Karpas-422 (cell line): Measurements from ENCODE around the gene VWF. TPM values are rescaled to one million over a fixed set of nuclear protein-coding genes. Genes with fewer than 3 reads are reported as not detected.

ENCODE experiments used
- DNase-seq: peaks from one replicate; pipeline ENCODE4 v3.0.0-alpha.2; 2015
- H2AFZ ChIP-seq: fragments of 200-600 bp; sonication (generic); 2 replicates; pipeline ENCODE4 v1.6.1; 2014; ENCODE audit warnings: antibody characterized with exemption, low read length, mixed read lengths
- H3K27ac ChIP-seq: fragments of 200-600 bp; sonication (generic); 2 replicates; pipeline ENCODE4 v1.5.1; 2014; ENCODE audit warnings: mild to moderate bottlenecking, low read length, moderate library complexity
- H3K27me3 ChIP-seq: fragments of 200-600 bp; sonication (generic); 2 replicates; pipeline ENCODE4 v1.6.1; 2014; ENCODE audit warnings: low read length, mixed read lengths
- H3K36me3 ChIP-seq: fragments of 200-600 bp; sonication (generic); 2 replicates; pipeline ENCODE4 v1.6.1; 2014; ENCODE audit warnings: low read length, mixed read lengths; ENCODE audit not compliant: insufficient read depth
- H3K4me1 ChIP-seq: fragments of 200-600 bp; sonication (generic); 2 replicates; pipeline ENCODE4 v1.6.1; 2014; ENCODE audit warnings: mild to moderate bottlenecking, low read length, mixed read lengths
- H3K4me2 ChIP-seq: fragments of 200-600 bp; sonication (generic); 2 replicates; pipeline ENCODE4 v1.6.1; 2014; ENCODE audit warnings: low read length, low read depth, mild to moderate bottlenecking; ENCODE audit not compliant: poor library complexity, severe bottlenecking
- H3K4me3 ChIP-seq: fragments of 200-600 bp; sonication (generic); 2 replicates; pipeline ENCODE4 v1.5.1; 2014; ENCODE audit warnings: mild to moderate bottlenecking, antibody characterized with exemption, low read length, mixed read lengths
- H3K79me2 ChIP-seq: fragments of 200-600 bp; sonication (generic); 2 replicates; pipeline ENCODE4 v1.6.1; 2014; ENCODE audit warnings: mild to moderate bottlenecking, low read length, mixed read lengths
- H3K9ac ChIP-seq: fragments of 200-600 bp; sonication (generic); 2 replicates; pipeline ENCODE4 v1.6.0; 2014; ENCODE audit warnings: low read length
- H3K9me2 ChIP-seq: fragments of 200-600 bp; sonication (generic), shearing (Covaris generic); replicated peaks from 2 replicates; pipeline ENCODE4 v1.6.0; 2014; ENCODE audit warnings: mild to moderate bottlenecking, low read length, moderate library complexity; ENCODE audit not compliant: insufficient read depth
- H3K9me3 ChIP-seq: fragments of 300-700, 200-600 bp; sonication (generic); 2 replicates; pipeline ENCODE4 v1.6.1; 2014; ENCODE audit warnings: low read length, mixed read lengths
- H4K20me1 ChIP-seq: fragments of 200-600 bp; sonication (generic); 2 replicates; pipeline ENCODE4 v1.6.1; 2014; ENCODE audit warnings: mild to moderate bottlenecking, antibody characterized with exemption, low read length, low read depth; ENCODE audit not compliant: insufficient read depth
- total RNA-seq: library from RNA; depleted of rRNA; stranded (reverse); fragments of >200 nt; shearing (Covaris generic); gene quantifications from 2 replicates; pipeline ENCODE4 v1.2.3, GENCODE V29; 2014; ENCODE audit warnings: low replicate concordance

VWF gene
- total RNA-seq, 1 experiment from 2014 or later: not detected

DNA sequence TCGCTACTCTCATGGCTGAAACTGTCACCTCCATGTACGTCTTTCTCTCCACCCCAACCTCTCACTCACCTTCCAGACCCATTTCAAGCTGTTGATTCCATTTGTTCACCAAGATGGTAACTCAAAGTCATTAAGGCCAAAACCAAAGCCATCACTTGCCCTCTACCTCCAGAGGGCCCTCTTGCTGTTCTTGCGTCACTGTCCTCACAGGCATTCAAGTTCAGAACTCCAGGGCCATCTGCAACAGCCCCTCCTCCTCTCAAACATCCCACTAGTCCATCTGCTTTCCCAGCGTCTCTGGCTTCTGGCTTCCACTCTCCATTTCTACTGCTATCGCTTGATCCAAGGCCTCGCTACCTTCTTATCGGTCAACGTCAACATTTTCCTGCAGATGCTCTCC lies 74.5 kb downstream of the VWF start:
- H3K4me1 ChIP-seq: no peaks in the 10 kb centered on the region
- no peak overlapping the region for H2AFZ ChIP-seq
- DNase-seq: no peak
- H3K9me3 ChIP-seq: no peaks in the 10 kb centered on the region
- no peaks in the 10 kb centered on the region for H3K79me2 ChIP-seq
- H3K27me3 ChIP-seq: no peaks in the 10 kb centered on the region
- H3K4me3 ChIP-seq: no peak overlapping the region
- no peak overlapping the region for H3K27ac ChIP-seq
- H3K9me2 ChIP-seq: no peaks in the 10 kb centered on the region
- no peak overlapping the region for H3K4me2 ChIP-seq
- H3K9ac ChIP-seq: no peak overlapping the region
- no peaks in the 10 kb centered on the region for H3K36me3 ChIP-seq
- no peaks in the 10 kb centered on the region for H4K20me1 ChIP-seq

DNA sequence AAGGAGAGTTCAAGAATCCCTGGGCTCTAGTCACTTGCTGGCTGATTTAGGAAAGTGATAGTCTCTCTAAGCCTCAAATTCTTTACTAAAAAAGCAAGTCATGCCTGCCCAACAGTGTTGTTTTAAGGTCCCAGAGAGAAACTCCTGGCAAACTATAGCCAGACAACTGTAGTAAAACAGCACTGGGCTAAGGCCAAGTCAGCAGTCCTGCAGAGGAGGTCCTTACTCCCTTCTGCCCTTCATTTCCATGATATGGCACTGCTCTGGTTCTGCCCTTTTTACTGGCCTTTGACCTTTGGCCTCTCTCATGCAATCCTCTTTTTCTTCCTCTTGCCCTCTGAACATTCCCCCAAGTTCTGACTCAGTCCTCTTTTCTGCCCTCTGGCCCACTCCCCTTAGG lies 74.9 kb downstream of the VWF start:
- Histone ChIP-seq H3K79me2 (no peaks in the 10 kb centered on the region), H3K9me2 (no peaks in the 10 kb centered on the region), H4K20me1 (no peaks in the 10 kb centered on the region), H3K4me1 (no peaks in the 10 kb centered on the region), H3K27ac (no peak overlapping the region), H3K36me3 (no peaks in the 10 kb centered on the region), H3K27me3 (no peaks in the 10 kb centered on the region), H3K9ac (no peak overlapping the region), H2AFZ (no peak overlapping the region), H3K4me2 (no peak overlapping the region), H3K4me3 (no peak overlapping the region), H3K9me3 (no peaks in the 10 kb centered on the region)
- no peak for DNase-seq

DNA sequence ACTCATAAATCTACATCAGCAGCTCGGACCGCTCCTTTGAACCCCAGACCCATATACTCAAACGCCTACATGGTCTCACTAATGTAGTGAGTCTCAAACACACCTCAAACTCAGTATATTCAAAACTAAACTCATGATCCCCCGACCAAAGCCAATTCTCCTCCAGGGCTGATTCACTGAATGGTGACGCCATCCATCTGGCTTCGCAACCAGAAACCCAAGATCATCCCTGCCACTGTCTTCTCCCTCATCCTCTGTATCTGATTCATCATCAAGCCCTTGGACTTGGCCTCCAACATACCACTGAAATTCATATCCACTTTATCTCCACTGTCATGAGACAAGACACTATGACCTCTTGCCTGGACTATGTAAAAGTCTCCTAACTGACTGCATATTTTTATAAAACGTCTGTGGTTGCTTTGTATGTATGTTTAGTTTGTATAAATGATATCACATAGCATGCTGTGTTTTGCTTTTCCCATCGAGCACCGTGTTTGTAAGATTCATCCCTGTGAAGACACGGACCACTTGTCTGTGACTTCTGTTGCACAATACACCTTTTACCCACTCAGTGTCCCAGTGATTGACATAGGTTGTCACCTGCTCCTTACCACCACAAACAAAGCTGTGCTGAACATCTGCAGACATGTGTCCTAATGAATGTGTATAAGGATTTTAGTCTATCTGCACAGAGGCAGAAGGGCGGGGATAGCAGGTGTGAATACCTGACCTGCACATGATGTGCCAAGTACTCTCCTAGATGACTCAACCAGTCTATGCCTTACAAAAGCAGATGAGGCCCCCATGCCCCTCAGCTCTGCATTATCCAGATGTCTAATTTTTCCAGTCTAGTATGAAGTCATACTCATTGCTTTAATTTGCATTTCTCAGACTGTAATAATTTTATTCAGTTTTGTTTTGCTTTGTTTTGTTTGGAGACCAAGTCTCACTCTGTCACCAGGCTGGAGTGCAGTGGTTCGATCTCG lies 76.9 kb downstream of the VWF start:
- DNase-seq: no peak
- Histone ChIP-seq H3K79me2 (no peaks in the 10 kb centered on the region), H3K4me1 (no peaks in the 10 kb centered on the region), H3K4me2 (no peak overlapping the region), H3K27me3 (no peaks in the 10 kb centered on the region), H3K9ac (no peak overlapping the region), H2AFZ (no peak overlapping the region), H3K4me3 (no peak overlapping the region), H3K9me2 (no peaks in the 10 kb centered on the region), H3K36me3 (no peaks in the 10 kb centered on the region), H3K9me3 (no peaks in the 10 kb centered on the region), H4K20me1 (no peaks in the 10 kb centered on the region), H3K27ac (no peak overlapping the region)

DNA sequence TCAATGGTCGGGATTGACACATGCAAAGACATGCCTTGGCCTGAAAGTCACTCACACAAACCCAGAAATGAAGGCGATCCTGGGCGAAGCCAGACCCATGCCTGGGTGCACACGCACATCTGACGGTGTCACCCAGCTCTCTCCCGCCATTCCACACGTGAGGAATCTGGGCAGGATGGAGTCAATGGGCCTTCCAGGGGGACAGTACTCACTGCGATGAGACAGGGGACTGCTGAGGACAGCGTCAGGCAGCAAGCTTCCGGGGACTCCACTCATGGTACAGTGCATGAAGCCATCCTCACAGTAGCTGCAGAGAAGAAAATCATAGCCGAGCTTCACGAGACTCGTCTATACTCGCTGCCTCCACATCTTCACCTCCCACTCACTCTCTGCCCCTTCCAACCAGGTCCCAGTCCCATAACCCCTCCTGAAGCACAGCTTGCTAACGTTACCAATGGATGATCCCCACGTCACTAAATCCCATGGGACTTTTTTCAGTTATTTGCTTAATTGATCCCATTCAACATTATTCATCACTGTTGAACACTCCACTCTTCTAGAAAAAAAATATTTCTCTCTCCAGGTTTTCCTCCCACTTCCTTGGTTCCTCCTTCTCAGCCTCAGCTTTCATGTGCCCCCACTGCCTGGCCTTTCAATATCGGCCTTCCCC lies 77.8 kb downstream of the VWF start:
- no peak overlapping the region for H3K4me3 ChIP-seq
- DNase-seq: no peak
- no peaks in the 10 kb centered on the region for H3K9me2 ChIP-seq
- no peak overlapping the region for H3K4me2 ChIP-seq
- H3K9ac ChIP-seq: no peak overlapping the region
- H3K27me3 ChIP-seq: no peaks in the 10 kb centered on the region
- H3K27ac ChIP-seq: no peak overlapping the region
- H3K79me2 ChIP-seq: no peaks in the 10 kb centered on the region
- H4K20me1 ChIP-seq: no peaks in the 10 kb centered on the region
- H3K36me3 ChIP-seq: no peaks in the 10 kb centered on the region
- H2AFZ ChIP-seq: no peak overlapping the region
- no peaks in the 10 kb centered on the region for H3K9me3 ChIP-seq
- no peaks in the 10 kb centered on the region for H3K4me1 ChIP-seq

DNA sequence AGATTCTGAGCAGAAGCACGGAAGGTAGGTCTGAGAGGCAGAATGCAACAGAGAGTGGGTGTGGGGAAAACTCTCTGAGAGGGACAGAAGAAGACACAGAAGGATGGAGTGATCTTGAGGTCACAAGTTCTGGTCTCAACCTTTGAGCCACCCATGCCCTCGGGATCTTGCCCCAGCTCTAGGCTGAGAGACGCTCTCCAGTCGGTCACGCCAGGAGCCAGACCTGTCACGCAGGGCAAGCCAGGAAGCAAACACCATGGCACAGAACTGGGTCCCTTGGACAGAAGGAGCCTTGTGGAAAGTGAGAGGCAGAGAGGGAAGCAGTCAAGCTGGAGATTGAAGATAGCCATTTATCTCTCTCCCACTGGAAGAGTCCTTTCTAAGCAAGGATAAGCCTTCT lies 79.0 kb downstream of the VWF start:
- H3K9me2 ChIP-seq: no peaks in the 10 kb centered on the region
- no peaks in the 10 kb centered on the region for H3K27me3 ChIP-seq
- H2AFZ ChIP-seq: no peak overlapping the region
- no peak overlapping the region for H3K27ac ChIP-seq
- H3K36me3 ChIP-seq: no peaks in the 10 kb centered on the region
- no peaks in the 10 kb centered on the region for H4K20me1 ChIP-seq
- H3K9me3 ChIP-seq: no peaks in the 10 kb centered on the region
- no peak overlapping the region for H3K4me3 ChIP-seq
- no peaks in the 10 kb centered on the region for H3K79me2 ChIP-seq
- no peak overlapping the region for H3K9ac ChIP-seq
- no peak overlapping the region for H3K4me2 ChIP-seq
- no peaks in the 10 kb centered on the region for H3K4me1 ChIP-seq
- no peak for DNase-seq

DNA sequence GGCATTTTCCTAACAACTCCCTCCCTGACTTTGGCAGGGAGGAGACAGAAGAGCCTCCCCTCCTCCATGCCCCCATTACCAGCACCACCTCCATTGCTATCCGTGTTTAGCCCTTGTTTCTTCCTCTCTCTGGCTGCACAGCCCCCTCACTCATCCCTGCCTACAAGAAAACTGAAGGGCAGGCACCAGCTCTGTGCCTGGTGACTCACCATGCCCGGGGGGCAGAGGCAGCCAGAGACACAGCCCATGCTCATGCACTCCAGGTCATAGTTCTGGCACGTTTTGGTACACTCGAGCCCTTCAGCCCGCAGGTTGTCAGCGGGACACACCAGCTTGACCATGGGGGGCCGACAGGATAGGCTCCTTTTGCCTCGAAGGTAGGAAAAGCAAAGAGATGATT lies 80.4 kb downstream of the VWF start:
- no peaks in the 10 kb centered on the region for H3K79me2 ChIP-seq
- no peak overlapping the region for H3K27ac ChIP-seq
- H3K36me3 ChIP-seq: no peaks in the 10 kb centered on the region
- DNase-seq: no peak
- no peak overlapping the region for H2AFZ ChIP-seq
- no peaks in the 10 kb centered on the region for H3K9me3 ChIP-seq
- peaks cover 3% of the 10 kb centered on the region for H3K4me1 ChIP-seq
- no peaks in the 10 kb centered on the region for H3K27me3 ChIP-seq
- no peak overlapping the region for H3K9ac ChIP-seq
- no peaks in the 10 kb centered on the region for H3K9me2 ChIP-seq
- H3K4me2 ChIP-seq: no peak overlapping the region
- no peaks in the 10 kb centered on the region for H4K20me1 ChIP-seq
- no peak overlapping the region for H3K4me3 ChIP-seq

DNA sequence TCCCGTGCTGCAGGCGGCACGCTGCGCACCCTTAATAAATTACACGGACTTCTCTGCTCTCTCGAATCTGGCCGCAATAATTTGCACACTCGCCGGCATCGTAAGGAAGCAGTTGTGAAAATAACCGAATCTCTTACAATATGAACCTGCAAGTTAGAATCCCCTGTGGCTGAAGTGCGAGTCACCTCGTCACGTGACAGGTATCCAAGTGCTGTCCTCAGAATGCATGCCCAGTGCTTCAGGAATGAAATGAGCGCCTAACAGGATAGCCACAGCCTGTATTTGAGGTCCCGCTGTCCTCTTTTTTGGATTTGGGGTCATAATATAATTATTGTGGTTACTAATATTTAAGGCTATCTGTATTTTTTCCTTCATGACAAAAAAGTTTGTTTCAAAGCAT lies 82.0 kb downstream of the VWF start:
- Histone ChIP-seq H3K9me2 (no peaks in the 10 kb centered on the region), H3K4me2 (no peak overlapping the region), H3K36me3 (no peaks in the 10 kb centered on the region), H3K79me2 (no peaks in the 10 kb centered on the region), H2AFZ (no peak overlapping the region), H3K9ac (no peak overlapping the region), H3K4me1 (peaks cover 3% of the 10 kb centered on the region), H3K27me3 (no peaks in the 10 kb centered on the region), H4K20me1 (no peaks in the 10 kb centered on the region), H3K27ac (no peak overlapping the region), H3K4me3 (no peak overlapping the region), H3K9me3 (no peaks in the 10 kb centered on the region)
- no peak for DNase-seq

DNA sequence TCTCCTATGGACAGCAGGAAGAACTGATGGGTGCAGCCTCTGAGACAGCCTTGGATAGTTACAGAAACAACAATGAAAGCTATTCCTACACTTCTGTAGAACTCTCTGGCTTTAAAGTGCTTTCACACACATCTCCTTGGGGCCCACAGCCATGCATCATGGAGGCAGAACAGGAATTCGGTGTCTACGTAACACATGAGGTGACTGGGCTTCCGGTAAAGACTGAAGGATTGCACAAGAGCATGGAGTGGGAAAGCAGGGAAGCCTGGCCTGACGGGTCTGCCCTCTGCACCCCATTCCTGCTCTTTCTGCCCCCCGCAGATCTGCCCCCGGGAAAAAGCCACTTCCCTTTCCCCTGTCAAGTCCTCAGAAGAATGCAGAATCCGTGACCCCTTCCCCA lies 82.6 kb downstream of the VWF start:
- Histone ChIP-seq H3K79me2 (no peaks in the 10 kb centered on the region), H3K4me1 (peaks cover 3% of the 10 kb centered on the region), H3K9me2 (no peaks in the 10 kb centered on the region), H3K4me3 (no peak overlapping the region), H3K36me3 (no peaks in the 10 kb centered on the region), H3K27ac (no peak overlapping the region), H3K9ac (no peak overlapping the region), H3K4me2 (no peak overlapping the region), H2AFZ (no peak overlapping the region), H3K27me3 (no peaks in the 10 kb centered on the region), H3K9me3 (no peaks in the 10 kb centered on the region), H4K20me1 (no peaks in the 10 kb centered on the region)
- no peak for DNase-seq
